ENCODE results near the gene RPS6KA2.

DNA sequence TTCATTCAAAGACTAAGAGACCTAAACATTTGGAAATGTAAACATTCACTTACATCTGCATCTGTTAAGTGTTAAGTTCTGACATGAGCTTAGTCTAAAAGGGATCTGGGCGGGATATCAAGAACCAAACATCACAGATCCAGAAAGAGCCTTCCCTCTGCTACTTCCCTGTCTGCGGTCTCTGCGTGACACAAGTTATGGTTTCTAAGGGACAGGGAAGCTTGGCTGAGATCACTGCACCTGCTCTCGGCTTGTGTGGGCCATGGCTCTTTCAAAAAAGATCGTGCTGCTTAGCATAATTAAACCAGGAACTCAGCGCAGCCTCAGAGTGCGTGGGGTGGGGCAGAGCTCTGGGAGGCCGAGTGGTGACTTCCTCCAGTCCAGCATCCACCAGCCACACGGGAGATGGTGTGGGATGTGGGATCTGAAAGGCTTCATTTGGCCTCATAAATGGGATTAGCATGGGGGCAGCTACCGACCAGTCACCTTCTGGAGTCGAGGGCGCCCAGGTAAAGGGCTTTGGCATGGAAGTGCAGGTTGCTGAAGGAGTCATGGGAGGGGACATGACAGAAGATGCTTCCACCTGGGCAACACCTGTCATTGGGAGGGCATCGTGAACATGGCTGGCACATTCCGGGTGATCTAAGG, 23.9 kb downstream of the RPS6KA2 start:
- TF ChIP-seq, protein P1, sequence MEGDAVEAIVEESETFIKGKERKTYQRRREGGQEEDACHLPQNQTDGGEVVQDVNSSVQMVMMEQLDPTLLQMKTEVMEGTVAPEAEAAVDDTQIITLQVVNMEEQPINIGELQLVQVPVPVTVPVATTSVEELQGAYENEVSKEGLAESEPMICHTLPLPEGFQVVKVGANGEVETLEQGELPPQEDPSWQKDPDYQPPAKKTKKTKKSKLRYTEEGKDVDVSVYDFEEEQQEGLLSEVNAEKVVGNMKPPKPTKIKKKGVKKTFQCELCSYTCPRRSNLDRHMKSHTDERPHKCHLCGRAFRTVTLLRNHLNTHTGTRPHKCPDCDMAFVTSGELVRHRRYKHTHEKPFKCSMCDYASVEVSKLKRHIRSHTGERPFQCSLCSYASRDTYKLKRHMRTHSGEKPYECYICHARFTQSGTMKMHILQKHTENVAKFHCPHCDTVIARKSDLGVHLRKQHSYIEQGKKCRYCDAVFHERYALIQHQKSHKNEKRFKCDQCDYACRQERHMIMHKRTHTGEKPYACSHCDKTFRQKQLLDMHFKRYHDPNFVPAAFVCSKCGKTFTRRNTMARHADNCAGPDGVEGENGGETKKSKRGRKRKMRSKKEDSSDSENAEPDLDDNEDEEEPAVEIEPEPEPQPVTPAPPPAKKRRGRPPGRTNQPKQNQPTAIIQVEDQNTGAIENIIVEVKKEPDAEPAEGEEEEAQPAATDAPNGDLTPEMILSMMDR (conservative IDR thresholded peaks at IDR 0.05; ENCODE audit: low read depth in 2 of 2): no peak
- no peak for TF ChIP-seq STAT1 (IDR thresholded peaks at IDR 0.05; ENCODE audit: unreplicated experiment)
- no peak for TF ChIP-seq ETS1 (IDR thresholded peaks at IDR 0.05)
- TF ChIP-seq ZNF114 (CRISPR knock-in tag; IDR thresholded peaks at IDR 0.05): no peak
- TF ChIP-seq EZH2phosphoT487 (IDR thresholded peaks at IDR 0.05; ENCODE audit: unreplicated experiment): no peak
- TF ChIP-seq ZNF462 (CRISPR knock-in tag; IDR thresholded peaks at IDR 0.05): no peak
- no peak for TF ChIP-seq EZH2 (IDR thresholded peaks at IDR 0.05; ENCODE audit: low read depth, unreplicated experiment)
- no peak for TF ChIP-seq ZNF331 (CRISPR knock-in tag; IDR thresholded peaks at IDR 0.05; ENCODE audit: low read depth)
- TF ChIP-seq, protein P2, sequence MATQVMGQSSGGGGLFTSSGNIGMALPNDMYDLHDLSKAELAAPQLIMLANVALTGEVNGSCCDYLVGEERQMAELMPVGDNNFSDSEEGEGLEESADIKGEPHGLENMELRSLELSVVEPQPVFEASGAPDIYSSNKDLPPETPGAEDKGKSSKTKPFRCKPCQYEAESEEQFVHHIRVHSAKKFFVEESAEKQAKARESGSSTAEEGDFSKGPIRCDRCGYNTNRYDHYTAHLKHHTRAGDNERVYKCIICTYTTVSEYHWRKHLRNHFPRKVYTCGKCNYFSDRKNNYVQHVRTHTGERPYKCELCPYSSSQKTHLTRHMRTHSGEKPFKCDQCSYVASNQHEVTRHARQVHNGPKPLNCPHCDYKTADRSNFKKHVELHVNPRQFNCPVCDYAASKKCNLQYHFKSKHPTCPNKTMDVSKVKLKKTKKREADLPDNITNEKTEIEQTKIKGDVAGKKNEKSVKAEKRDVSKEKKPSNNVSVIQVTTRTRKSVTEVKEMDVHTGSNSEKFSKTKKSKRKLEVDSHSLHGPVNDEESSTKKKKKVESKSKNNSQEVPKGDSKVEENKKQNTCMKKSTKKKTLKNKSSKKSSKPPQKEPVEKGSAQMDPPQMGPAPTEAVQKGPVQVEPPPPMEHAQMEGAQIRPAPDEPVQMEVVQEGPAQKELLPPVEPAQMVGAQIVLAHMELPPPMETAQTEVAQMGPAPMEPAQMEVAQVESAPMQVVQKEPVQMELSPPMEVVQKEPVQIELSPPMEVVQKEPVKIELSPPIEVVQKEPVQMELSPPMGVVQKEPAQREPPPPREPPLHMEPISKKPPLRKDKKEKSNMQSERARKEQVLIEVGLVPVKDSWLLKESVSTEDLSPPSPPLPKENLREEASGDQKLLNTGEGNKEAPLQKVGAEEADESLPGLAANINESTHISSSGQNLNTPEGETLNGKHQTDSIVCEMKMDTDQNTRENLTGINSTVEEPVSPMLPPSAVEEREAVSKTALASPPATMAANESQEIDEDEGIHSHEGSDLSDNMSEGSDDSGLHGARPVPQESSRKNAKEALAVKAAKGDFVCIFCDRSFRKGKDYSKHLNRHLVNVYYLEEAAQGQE (IDR thresholded peaks at IDR 0.05; ENCODE audit: unreplicated experiment): no peak
- no peak for TF ChIP-seq NANOG (IDR thresholded peaks at IDR 0.05; ENCODE audit: borderline replicate concordance)
